Measurements from ENCODE around the gene SMIM28.

Gene SMIM28

DNA sequence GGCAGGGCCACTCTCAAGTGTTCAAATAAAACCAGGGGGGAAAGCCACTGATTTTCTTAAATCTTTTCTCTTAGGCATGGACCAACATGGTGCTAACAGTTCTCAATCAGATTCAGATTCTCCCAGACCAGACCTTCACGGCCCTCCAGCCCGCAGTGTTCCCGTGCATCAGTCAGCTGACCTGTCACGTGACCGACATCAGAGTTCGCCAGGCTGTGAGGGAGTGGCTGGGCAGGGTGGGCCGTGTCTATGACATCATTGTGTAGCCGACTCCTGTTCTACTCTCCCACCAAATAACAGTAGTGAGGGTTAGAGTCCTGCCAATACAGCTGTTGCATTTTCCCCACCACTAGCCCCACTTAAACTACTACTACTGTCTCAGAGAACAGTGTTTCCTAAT, 41.5 kb upstream of the SMIM28 start:
- no peak for DNase-seq (ENCODE audit: low spot score)
- in situ Hi-C loops (cut with MboI; ENCODE audit: low sequenced_read_pairs, unreplicated experiment) = no loop called here
- TF ChIP-seq, protein P1, sequence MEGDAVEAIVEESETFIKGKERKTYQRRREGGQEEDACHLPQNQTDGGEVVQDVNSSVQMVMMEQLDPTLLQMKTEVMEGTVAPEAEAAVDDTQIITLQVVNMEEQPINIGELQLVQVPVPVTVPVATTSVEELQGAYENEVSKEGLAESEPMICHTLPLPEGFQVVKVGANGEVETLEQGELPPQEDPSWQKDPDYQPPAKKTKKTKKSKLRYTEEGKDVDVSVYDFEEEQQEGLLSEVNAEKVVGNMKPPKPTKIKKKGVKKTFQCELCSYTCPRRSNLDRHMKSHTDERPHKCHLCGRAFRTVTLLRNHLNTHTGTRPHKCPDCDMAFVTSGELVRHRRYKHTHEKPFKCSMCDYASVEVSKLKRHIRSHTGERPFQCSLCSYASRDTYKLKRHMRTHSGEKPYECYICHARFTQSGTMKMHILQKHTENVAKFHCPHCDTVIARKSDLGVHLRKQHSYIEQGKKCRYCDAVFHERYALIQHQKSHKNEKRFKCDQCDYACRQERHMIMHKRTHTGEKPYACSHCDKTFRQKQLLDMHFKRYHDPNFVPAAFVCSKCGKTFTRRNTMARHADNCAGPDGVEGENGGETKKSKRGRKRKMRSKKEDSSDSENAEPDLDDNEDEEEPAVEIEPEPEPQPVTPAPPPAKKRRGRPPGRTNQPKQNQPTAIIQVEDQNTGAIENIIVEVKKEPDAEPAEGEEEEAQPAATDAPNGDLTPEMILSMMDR (IDR thresholded peaks at IDR 0.05; ENCODE audit: borderline replicate concordance, control extremely low read depth, extremely low read depth, insufficient read depth, missing control alignments) = no peak

DNA sequence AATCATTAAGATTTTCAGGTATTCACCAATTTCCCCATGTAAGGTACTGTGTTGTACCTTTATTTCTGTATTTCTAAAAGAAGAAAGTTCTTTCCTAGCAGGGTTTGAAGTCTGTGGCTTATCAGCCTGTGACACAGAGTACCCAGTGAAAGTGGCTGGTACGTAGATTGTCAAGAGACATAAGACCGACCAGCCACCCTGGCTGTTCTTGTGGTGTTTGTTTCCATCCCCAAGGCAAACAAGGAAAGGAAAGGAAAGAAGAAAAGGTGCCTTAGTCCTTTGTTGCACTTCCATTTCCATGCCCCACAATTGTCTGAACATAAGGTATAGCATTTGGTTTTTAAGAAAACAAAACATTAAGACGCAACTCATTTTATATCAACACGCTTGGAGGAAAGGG, 40.6 kb upstream of the SMIM28 start:
- no peak for DNase-seq (ENCODE audit: low spot score)
- in situ Hi-C loops (cut with MboI; ENCODE audit: low sequenced_read_pairs, unreplicated experiment) = no loop called here
- TF ChIP-seq, protein P1 (IDR thresholded peaks at IDR 0.05; ENCODE audit: borderline replicate concordance, control extremely low read depth, extremely low read depth, insufficient read depth, missing control alignments) = no peak

DNA sequence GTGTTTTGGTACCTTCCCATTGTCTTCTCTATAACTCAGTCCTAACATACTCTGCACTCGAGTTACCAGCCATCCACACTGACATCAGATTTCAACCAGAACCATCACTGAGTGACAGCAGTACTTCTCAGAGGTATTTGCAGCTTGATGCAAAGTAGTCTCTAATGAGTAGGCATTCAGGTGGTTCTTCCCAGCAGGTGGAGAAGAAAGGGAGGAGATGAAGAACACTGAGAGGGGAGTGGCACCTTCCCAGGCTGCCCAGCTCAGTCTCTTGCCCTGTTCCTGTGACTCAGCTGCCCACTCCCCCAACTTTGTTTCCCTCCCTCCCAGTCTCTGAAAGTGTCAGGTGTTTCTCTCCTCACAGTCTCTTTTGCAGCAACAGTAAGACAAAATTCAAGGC, 38.7 kb upstream of the SMIM28 start:
- DNase-seq (ENCODE audit: low spot score) = no peak
- TF ChIP-seq, protein P1 (IDR thresholded peaks at IDR 0.05; ENCODE audit: borderline replicate concordance, control extremely low read depth, extremely low read depth, insufficient read depth, missing control alignments) = no peak
- in situ Hi-C loops (cut with MboI; ENCODE audit: low sequenced_read_pairs, unreplicated experiment) = no loop called here

DNA sequence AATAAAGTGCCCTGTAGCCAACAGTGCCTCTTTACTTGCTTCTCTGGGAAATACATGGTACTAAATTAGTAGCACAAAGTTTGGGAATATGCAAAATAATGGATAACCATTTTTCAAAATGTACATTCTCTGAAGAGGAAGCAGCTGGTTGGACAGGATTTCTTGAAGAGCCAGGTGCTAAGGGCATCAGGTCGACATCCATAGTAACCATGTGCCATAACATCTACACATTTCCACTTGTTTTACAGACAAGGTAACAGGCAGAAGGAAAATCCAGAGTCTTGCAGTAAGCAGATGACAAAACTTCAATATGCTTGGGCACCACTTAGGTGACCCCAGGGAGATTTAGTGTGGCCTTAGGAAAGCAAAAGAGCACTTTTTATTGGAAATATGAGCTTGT, 36.5 kb upstream of the SMIM28 start:
- TF ChIP-seq, protein P1 (IDR thresholded peaks at IDR 0.05; ENCODE audit: borderline replicate concordance, control extremely low read depth, extremely low read depth, insufficient read depth, missing control alignments) = no peak
- DNase-seq (ENCODE audit: low spot score) = no peak
- in situ Hi-C loops (cut with MboI; ENCODE audit: low sequenced_read_pairs, unreplicated experiment) = no loop called here

DNA sequence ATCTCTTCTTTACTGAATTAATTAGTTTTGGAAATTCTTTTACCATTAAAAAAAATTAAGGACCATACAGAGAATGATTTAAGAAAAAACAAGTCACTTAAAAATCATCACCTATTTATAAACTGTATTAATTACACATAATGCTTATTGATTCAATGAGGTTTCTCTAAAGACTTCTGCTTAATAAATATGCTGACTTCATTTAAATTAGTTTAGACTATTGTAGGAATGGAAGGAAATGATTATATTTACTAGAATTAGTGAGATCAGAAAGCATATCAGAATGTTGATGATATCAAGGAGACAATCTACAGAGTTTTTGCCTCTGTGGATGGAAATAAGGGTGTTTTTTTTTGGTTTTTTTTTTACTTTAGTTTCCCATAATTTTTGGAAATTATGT, 34.6 kb upstream of the SMIM28 start:
- TF ChIP-seq, protein P1 (IDR thresholded peaks at IDR 0.05; ENCODE audit: borderline replicate concordance, control extremely low read depth, extremely low read depth, insufficient read depth, missing control alignments) = no peak
- in situ Hi-C loops (cut with MboI; ENCODE audit: low sequenced_read_pairs, unreplicated experiment) = no loop called here
- no peak for DNase-seq (ENCODE audit: low spot score)

DNA sequence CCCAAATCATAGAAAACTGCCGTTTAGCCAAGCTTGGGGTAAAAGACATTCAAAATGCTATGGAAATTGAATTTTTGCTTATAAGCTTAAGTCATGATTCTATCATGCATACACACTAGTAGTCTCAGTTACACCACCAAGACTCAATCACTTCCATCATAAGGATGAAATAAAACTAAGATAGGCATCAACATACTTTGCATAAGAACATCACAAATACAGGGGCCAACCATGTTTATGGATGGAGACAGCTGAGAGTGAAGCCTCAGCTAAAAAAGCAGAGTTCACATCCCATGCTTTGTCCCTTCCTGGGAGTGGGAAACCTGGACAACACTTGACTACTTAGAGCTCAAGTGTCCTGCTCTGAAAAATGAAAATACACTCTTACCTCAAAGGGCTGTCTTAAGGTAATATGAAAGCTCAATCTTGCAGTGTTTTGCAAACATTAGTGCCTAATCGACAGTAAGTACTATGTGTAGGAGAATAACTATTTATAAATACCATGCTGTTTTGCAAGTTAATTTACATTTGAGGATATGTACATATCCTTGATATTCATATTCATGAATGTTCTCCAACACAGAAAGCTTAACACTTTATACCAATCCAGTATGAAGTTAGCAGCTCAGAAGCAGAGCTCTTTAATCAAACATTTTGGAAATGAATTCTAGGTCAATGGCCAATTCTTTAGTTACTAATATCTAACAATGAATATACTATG, 32.0 kb upstream of the SMIM28 start:
- in situ Hi-C loops (cut with MboI; ENCODE audit: low sequenced_read_pairs, unreplicated experiment) = no loop called here
- DNase-seq (ENCODE audit: low spot score) = no peak
- TF ChIP-seq, protein P1 (IDR thresholded peaks at IDR 0.05; ENCODE audit: borderline replicate concordance, control extremely low read depth, extremely low read depth, insufficient read depth, missing control alignments) = no peak
